Measurements from ENCODE around the gene BABAM2. TPM values are rescaled to one million over a fixed set of nuclear protein-coding genes. Genes with fewer than 3 reads are reported as not detected.

Gene BABAM2
- total RNA-seq, 1 experiment from 2014 or later: 57.6 TPM

DNA sequence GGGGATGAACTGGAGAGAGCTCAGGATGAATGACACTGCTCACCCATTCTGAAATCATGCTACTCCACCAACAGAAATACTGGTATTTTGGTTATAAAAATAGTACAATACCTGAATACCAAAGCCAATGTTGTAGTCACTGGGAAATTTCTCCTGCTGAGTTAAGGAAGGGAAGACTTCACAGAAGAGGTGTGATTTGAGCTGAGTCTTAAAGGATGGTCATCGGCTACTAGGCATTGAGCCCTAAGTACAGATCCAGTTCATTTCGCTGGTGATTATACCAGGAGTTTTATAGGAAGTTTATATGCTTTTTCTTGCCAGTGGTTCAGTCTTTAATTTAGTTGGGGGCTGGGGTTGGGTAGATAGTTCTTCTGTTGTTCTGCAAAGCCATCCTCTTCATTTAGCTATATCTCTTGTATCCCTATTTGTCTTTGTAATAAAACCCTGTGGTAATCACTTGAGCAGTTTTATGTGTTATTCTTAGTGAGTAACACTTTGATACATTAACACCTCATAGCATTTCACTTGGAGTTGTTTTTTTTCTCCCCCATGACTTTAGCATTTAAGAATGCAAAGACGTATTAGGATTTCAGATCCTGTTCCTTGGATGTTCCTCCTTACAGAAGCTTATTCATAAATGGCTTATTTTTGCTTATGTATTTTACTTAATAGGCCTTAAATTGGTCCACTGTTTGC, 262.2 kb downstream of the BABAM2 start:
- Mint-ChIP-seq H3K27me3 (ENCODE audit: insufficient read depth, unreplicated experiment) (no peaks in the 10 kb centered on the region), H3K4me3 (ENCODE audit: unreplicated experiment) (no peak overlapping the region), H3K36me3 (ENCODE audit: insufficient read depth, unreplicated experiment) (peaks cover 9% of the 10 kb centered on the region), H3K9me3 (ENCODE audit: unreplicated experiment) (peaks cover 8% of the 10 kb centered on the region), H3K27ac (ENCODE audit: low read depth, unreplicated experiment) (peak overlapping the region; percentile 60), H3K4me1 (ENCODE audit: insufficient read depth, unreplicated experiment) (peaks cover 14% of the 10 kb centered on the region)
- intact Hi-C loops (cut with micrococcal nuclease): no loop called here
- TF ChIP-seq, protein P1, sequence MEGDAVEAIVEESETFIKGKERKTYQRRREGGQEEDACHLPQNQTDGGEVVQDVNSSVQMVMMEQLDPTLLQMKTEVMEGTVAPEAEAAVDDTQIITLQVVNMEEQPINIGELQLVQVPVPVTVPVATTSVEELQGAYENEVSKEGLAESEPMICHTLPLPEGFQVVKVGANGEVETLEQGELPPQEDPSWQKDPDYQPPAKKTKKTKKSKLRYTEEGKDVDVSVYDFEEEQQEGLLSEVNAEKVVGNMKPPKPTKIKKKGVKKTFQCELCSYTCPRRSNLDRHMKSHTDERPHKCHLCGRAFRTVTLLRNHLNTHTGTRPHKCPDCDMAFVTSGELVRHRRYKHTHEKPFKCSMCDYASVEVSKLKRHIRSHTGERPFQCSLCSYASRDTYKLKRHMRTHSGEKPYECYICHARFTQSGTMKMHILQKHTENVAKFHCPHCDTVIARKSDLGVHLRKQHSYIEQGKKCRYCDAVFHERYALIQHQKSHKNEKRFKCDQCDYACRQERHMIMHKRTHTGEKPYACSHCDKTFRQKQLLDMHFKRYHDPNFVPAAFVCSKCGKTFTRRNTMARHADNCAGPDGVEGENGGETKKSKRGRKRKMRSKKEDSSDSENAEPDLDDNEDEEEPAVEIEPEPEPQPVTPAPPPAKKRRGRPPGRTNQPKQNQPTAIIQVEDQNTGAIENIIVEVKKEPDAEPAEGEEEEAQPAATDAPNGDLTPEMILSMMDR (IDR thresholded peaks at IDR 0.05; ENCODE audit: unreplicated experiment): no peak
- ChIA-PET POLR2A (interaction anchor here (0.6 to 2.6 kb wide), 16 partner anchors 8 to 470 kb away, joined by 3 to 25 read pairs (median 4); no protein-coding TSS in a partner anchor), CTCF (interaction anchor here (1.7 kb wide), 1 partner anchor 11 kb away, joined by 5 read pairs; no protein-coding TSS in a partner anchor)
- BruUV-seq (replicated peaks): no TSS peak
- no peak for DNase-seq (ENCODE audit: unreplicated experiment)

DNA sequence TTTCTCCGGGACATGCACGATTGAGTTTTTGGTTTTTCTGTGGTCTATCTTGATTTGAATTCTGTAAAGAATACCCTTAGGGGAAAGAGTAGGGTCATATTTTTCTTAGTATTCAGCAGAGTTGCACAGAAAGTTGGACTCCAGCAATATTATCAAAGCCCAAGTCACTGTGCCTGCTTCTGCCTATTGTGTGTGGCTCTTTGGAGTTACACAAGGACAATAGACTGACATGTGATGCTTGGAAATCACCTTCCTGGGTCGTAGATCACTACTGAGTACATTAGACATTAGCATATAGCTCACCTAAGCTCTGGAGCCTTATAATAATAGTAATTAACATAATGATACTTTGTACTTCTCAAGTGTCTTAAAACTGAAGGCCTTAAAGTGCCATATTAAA, 263.3 kb downstream of the BABAM2 start:
- BruUV-seq (replicated peaks): no TSS peak
- no peak overlapping the region for H3K4me3 Mint-ChIP-seq (ENCODE audit: unreplicated experiment)
- CTCF ChIA-PET: interaction anchor here (0.7 to 1.3 kb wide), 2 partner anchors 161 to 399 kb away, joined by 3 to 4 read pairs; no protein-coding TSS in a partner anchor
- TF ChIP-seq, protein P1 (IDR thresholded peaks at IDR 0.05; ENCODE audit: unreplicated experiment): no peak
- intact Hi-C loops (cut with micrococcal nuclease): no loop called here
- peaks cover 8% of the 10 kb centered on the region for H3K9me3 Mint-ChIP-seq (ENCODE audit: unreplicated experiment)
- H3K4me1 Mint-ChIP-seq (ENCODE audit: insufficient read depth, unreplicated experiment): peaks cover 14% of the 10 kb centered on the region
- no peaks in the 10 kb centered on the region for H3K27me3 Mint-ChIP-seq (ENCODE audit: insufficient read depth, unreplicated experiment)
- H3K27ac Mint-ChIP-seq (ENCODE audit: low read depth, unreplicated experiment): no peak overlapping the region
- POLR2A ChIA-PET: interaction anchor here (1.0 to 2.6 kb wide), 3 partner anchors 7 to 19 kb away, joined by 5 to 25 read pairs (median 6); no protein-coding TSS in a partner anchor
- peaks cover 9% of the 10 kb centered on the region for H3K36me3 Mint-ChIP-seq (ENCODE audit: insufficient read depth, unreplicated experiment)
- no peak for DNase-seq (ENCODE audit: unreplicated experiment)

DNA sequence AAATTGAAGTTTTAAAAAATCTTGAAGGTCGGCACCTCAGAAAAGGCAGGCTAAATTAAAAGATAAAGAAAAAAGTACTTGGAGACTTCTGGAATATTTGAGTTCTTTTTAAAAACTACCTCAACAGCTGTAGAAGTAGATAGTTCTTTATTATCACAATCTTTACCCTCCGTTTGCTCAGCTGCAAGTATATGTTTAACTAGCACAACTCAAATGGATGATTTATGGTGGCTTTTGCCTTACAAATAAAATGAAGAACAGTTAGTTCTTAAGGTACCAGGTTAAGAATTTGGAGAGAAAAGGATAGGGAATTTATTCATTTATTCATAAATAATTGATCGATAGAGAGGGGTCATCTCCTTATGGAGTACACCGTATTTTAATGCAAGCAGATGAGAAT, 264.6 kb downstream of the BABAM2 start:
- Mint-ChIP-seq H3K4me1 (ENCODE audit: insufficient read depth, unreplicated experiment) (peaks cover 14% of the 10 kb centered on the region), H3K4me3 (ENCODE audit: unreplicated experiment) (no peak overlapping the region), H3K27ac (ENCODE audit: low read depth, unreplicated experiment) (peak overlapping the region; percentile 14), H3K36me3 (ENCODE audit: insufficient read depth, unreplicated experiment) (peaks cover 20% of the 10 kb centered on the region), H3K9me3 (ENCODE audit: unreplicated experiment) (peaks cover 8% of the 10 kb centered on the region), H3K27me3 (ENCODE audit: insufficient read depth, unreplicated experiment) (no peaks in the 10 kb centered on the region)
- CTCF ChIA-PET: interaction anchor here (0.6 to 1.8 kb wide), 11 partner anchors 10 to 476 kb away, joined by 3 to 7 read pairs (median 3); no protein-coding TSS in a partner anchor
- POLR2A ChIA-PET: interaction anchor here (1.0 to 1.4 kb wide), 3 partner anchors 10 to 241 kb away, joined by 3 to 4 read pairs (median 4); no protein-coding TSS in a partner anchor
- no peak for DNase-seq (ENCODE audit: unreplicated experiment)
- intact Hi-C loops (cut with micrococcal nuclease): no loop called here
- TF ChIP-seq, protein P1 (IDR thresholded peaks at IDR 0.05; ENCODE audit: unreplicated experiment): no peak
- no TSS peak for BruUV-seq (replicated peaks)

- POLR2A ChIA-PET: interaction anchor here (1.0 to 1.4 kb wide), 3 partner anchors 10 to 240 kb away, joined by 3 to 4 read pairs (median 4); no protein-coding TSS in a partner anchor
- H3K4me3 Mint-ChIP-seq (ENCODE audit: unreplicated experiment): no peak overlapping the region
Observed at GRCh38 chr2:28155627-28156026, 265.1 kb downstream of the BABAM2 start.

More at GRCh38 chr2:28155627-28156026, 265.1 kb downstream of the BABAM2 start:
- CTCF ChIA-PET: interaction anchor here (0.8 to 1.8 kb wide), 9 partner anchors 9 to 476 kb away, joined by 3 to 7 read pairs (median 3); no protein-coding TSS in a partner anchor
- no TSS peak for BruUV-seq (replicated peaks)
- Mint-ChIP-seq H3K27me3 (ENCODE audit: insufficient read depth, unreplicated experiment) (no peaks in the 10 kb centered on the region), H3K9me3 (ENCODE audit: unreplicated experiment) (peaks cover 8% of the 10 kb centered on the region), H3K4me1 (ENCODE audit: insufficient read depth, unreplicated experiment) (peaks cover 18% of the 10 kb centered on the region), H3K36me3 (ENCODE audit: insufficient read depth, unreplicated experiment) (peaks cover 20% of the 10 kb centered on the region), H3K27ac (ENCODE audit: low read depth, unreplicated experiment) (peak overlapping the region; percentile 14)
- TF ChIP-seq, protein P1 (IDR thresholded peaks at IDR 0.05; ENCODE audit: unreplicated experiment): peak; percentile 61
- intact Hi-C loops (cut with micrococcal nuclease): no loop called here
- DNase-seq (ENCODE audit: unreplicated experiment): peak; percentile 39

Measured in MCF 10A (cell line).